22Rv1 (cell line): Measurements from ENCODE around the gene KHDRBS2.

Experiments
- ZFX ChIP-seq: fragments of 450-650 bp; IDR thresholded peaks from 2 replicates; pipeline ENCODE4 v1.6.1; 2017; ENCODE audit warnings: antibody characterized with exemption, borderline replicate concordance
- TF ChIP-seq, protein P1 (sequence below): fragments of 450-650 bp; IDR thresholded peaks from 2 replicates; pipeline ENCODE4 v1.5.1; 2017; ENCODE audit warnings: mild to moderate bottlenecking

DNA sequence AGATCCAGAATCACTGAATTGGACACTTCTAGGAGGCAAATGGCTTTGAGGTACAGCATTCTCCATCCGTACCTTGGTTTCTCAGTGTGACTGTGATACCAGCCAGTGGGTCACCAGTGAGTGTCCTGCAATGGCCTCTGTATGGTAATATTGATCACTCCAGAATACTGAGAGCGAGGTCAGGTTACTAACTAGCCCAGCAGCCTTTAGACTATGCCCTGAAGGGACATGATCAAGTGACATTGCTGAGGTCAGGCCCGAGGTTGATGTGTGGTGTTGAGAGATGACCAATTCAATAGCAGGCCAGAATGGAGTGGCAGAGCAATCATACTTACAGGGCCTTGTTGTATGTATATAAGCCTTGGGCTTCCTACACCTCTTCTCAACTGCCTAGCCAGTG is 476.0 kb downstream of the KHDRBS2 start:
- TF ChIP-seq, protein P1, sequence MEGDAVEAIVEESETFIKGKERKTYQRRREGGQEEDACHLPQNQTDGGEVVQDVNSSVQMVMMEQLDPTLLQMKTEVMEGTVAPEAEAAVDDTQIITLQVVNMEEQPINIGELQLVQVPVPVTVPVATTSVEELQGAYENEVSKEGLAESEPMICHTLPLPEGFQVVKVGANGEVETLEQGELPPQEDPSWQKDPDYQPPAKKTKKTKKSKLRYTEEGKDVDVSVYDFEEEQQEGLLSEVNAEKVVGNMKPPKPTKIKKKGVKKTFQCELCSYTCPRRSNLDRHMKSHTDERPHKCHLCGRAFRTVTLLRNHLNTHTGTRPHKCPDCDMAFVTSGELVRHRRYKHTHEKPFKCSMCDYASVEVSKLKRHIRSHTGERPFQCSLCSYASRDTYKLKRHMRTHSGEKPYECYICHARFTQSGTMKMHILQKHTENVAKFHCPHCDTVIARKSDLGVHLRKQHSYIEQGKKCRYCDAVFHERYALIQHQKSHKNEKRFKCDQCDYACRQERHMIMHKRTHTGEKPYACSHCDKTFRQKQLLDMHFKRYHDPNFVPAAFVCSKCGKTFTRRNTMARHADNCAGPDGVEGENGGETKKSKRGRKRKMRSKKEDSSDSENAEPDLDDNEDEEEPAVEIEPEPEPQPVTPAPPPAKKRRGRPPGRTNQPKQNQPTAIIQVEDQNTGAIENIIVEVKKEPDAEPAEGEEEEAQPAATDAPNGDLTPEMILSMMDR = no peak
- no peak for TF ChIP-seq ZFX
